ENCODE measurements around the gene NCAN. TPM values are rescaled to one million over a fixed set of nuclear protein-coding genes. Genes with fewer than 3 reads are reported as not detected.

Gene NCAN
- total and polyA plus RNA-seq, 9 of the 15 experiments (the other 6 are each of a cell fraction or from before 2014, with no cell fraction given): 0.04 TPM; not detected in 8

DNA sequence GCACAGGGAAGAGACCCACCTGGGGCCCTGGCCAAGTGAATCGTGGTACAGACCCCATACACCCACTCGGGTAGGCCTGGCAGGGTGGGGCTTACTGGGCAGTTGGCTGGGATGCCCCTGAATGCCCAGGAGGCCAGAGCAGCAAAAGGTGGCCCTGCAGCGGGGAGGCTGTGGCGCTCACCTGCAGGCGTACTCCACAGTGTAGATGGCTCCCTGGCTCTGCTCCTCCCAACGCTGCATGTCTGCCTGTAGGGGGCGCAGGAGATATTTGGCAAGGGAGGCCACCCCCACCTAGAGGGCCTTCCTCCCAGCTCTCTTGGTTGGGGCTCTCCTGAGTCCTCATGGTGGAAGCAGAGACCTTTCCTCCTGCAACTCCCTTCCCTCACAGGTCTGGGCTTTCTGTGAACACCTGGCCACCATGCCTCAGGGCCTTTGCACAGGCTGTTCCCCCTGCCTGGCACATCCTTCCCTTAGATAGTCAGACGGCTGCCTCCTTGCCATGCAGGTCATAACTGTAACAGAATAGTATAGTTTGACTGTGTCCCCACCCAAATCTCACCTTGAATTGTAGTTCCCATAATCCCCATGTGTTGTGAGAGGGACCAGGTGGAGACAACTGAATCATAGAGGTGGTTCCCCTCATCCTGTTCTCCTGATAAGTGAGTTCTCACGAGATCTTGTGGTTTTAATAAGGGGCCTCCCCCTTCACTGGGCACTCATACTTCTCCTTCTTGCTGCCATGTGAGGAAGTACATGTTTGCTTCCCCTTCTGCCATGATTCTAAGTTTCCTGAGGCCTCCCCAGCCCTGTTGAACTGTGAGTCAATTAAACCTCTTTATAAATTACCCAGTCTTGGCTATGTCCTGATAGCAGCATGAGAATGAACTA is 25.7 kb upstream of the NCAN start:
- CTCF ChIA-PET (ENCODE audit: low intra/inter-chr PET ratio): interaction anchor here (1.2 to 1.8 kb wide), 2 partner anchors 39 to 304 kb away, joined by 3 to 4 read pairs; no protein-coding TSS in a partner anchor
- in situ Hi-C loops (cut with MboI) (no loop called here), intact Hi-C loops (cut with micrococcal nuclease) (loop anchor here (5.0 kb wide), 2 partner anchors 156 to 176 kb away; no protein-coding TSS in a partner anchor)
- peak; percentile 100 for ATAC-seq
- Histone ChIP-seq H3K27me3 (ENCODE audit: control insufficient read depth in 2 of 2, insufficient read depth in 2 of 2, low read length in 2 of 2) (no peaks in the 10 kb centered on the region), H3K9ac (ENCODE audit: insufficient read depth in 1 of 2, low read depth in 2 of 2, low read length in 2 of 2) (peak overlapping the region in 1 of 2 experiments; percentile 58; a peak in 1 of 4 replicates), H3K4me1 (replicated peaks in 1 of 2; ENCODE audit: control insufficient read depth in 2 of 2, insufficient read depth in 2 of 2, low read length in 2 of 2) (peaks cover 2 to 15% of the 10 kb centered on the region in 2 experiments; a peak in 3 of 5 replicates), H3K4me3 (no peak overlapping the region), H3K36me3 (ENCODE audit: control insufficient read depth, insufficient read depth, low read length) (peaks cover 39% of the 10 kb centered on the region; the same call in 1 of the 3 replicates), H4K20me1 (replicated peaks; ENCODE audit: control insufficient read depth, insufficient read depth, low read length) (no peaks in the 10 kb centered on the region), H3K9me3 (replicated peaks; ENCODE audit: control insufficient read depth, insufficient read depth, low read depth, low read length) (no peaks in the 10 kb centered on the region; the same call in 1 of the 2 replicates), H3K9me1 (ENCODE audit: control insufficient read depth, insufficient read depth, low read length) (no peaks in the 10 kb centered on the region), H3K79me2 (ENCODE audit: control insufficient read depth, insufficient read depth, low read length) (peaks cover 13% of the 10 kb centered on the region), H3K4me2 (ENCODE audit: insufficient read depth, low read length) (no peak overlapping the region), H3K27ac (ENCODE audit: extremely low read depth, low read depth, low read length) (peak overlapping the region; percentile 45; the same call in 1 of the 3 replicates), H2AFZ (ENCODE audit: low read depth, low read length) (no peak overlapping the region)
- WGBS (ENCODE audit: insufficient coverage, low coverage, missing lambda C conversion rate): 59% methylated on average over 8 of the region's 9 CpGs
- BruUV-seq (replicated peaks): no TSS peak
- peak; percentile 85 for FAIRE-seq
- DNase-seq (ENCODE audit: extremely low read depth in 1 of 4, low spot score in 3 of 4): peak; percentile 69 to 86 (median 76)
- POLR2A ChIA-PET: interaction anchor here (0.6 to 1.0 kb wide), 3 partner anchors 11 to 331 kb away, joined by 3 to 4 read pairs (median 3); no protein-coding TSS in a partner anchor
- TF ChIP-seq CC2D1A (IDR thresholded peaks at IDR 0.05) (peak; percentile 40; the same call in 1 of the 2 replicates), ZNF174 (CRISPR knock-in tag; IDR thresholded peaks at IDR 0.05) (no peak), KLF16 (IDR thresholded peaks at IDR 0.05) (no peak), ZFPM2 (CRISPR knock-in tag; IDR thresholded peaks at IDR 0.05) (no peak), RBM15 (IDR thresholded peaks at IDR 0.05; ENCODE audit: insufficient read depth, low read length) (no peak), LEF1 (IDR thresholded peaks at IDR 0.05) (no peak)
- TF ChIP-seq, protein P1, sequence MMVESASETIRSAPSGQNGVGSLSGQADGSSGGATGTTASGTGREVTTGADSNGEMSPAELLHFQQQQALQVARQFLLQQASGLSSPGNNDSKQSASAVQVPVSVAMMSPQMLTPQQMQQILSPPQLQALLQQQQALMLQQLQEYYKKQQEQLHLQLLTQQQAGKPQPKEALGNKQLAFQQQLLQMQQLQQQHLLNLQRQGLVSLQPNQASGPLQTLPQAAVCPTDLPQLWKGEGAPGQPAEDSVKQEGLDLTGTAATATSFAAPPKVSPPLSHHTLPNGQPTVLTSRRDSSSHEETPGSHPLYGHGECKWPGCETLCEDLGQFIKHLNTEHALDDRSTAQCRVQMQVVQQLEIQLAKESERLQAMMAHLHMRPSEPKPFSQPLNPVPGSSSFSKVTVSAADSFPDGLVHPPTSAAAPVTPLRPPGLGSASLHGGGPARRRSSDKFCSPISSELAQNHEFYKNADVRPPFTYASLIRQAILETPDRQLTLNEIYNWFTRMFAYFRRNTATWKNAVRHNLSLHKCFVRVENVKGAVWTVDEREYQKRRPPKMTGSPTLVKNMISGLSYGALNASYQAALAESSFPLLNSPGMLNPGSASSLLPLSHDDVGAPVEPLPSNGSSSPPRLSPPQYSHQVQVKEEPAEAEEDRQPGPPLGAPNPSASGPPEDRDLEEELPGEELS (CRISPR knock-in tag; IDR thresholded peaks at IDR 0.05; ENCODE audit: borderline replicate concordance): 0 out of 2 replicates have a peak, but pooled peaks have one; percentile 59
- TF ChIP-seq, protein P2, sequence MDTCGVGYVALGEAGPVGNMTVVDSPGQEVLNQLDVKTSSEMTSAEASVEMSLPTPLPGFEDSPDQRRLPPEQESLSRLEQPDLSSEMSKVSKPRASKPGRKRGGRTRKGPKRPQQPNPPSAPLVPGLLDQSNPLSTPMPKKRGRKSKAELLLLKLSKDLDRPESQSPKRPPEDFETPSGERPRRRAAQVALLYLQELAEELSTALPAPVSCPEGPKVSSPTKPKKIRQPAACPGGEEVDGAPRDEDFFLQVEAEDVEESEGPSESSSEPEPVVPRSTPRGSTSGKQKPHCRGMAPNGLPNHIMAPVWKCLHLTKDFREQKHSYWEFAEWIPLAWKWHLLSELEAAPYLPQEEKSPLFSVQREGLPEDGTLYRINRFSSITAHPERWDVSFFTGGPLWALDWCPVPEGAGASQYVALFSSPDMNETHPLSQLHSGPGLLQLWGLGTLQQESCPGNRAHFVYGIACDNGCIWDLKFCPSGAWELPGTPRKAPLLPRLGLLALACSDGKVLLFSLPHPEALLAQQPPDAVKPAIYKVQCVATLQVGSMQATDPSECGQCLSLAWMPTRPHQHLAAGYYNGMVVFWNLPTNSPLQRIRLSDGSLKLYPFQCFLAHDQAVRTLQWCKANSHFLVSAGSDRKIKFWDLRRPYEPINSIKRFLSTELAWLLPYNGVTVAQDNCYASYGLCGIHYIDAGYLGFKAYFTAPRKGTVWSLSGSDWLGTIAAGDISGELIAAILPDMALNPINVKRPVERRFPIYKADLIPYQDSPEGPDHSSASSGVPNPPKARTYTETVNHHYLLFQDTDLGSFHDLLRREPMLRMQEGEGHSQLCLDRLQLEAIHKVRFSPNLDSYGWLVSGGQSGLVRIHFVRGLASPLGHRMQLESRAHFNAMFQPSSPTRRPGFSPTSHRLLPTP (IDR thresholded peaks at IDR 0.05; ENCODE audit: borderline replicate concordance, extremely low read depth, insufficient read length): no peak
- TF ChIP-seq, protein P3, sequence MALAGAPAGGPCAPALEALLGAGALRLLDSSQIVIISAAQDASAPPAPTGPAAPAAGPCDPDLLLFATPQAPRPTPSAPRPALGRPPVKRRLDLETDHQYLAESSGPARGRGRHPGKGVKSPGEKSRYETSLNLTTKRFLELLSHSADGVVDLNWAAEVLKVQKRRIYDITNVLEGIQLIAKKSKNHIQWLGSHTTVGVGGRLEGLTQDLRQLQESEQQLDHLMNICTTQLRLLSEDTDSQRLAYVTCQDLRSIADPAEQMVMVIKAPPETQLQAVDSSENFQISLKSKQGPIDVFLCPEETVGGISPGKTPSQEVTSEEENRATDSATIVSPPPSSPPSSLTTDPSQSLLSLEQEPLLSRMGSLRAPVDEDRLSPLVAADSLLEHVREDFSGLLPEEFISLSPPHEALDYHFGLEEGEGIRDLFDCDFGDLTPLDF (CRISPR knock-in tag; IDR thresholded peaks at IDR 0.05): no peak
- TF ChIP-seq, protein P4, sequence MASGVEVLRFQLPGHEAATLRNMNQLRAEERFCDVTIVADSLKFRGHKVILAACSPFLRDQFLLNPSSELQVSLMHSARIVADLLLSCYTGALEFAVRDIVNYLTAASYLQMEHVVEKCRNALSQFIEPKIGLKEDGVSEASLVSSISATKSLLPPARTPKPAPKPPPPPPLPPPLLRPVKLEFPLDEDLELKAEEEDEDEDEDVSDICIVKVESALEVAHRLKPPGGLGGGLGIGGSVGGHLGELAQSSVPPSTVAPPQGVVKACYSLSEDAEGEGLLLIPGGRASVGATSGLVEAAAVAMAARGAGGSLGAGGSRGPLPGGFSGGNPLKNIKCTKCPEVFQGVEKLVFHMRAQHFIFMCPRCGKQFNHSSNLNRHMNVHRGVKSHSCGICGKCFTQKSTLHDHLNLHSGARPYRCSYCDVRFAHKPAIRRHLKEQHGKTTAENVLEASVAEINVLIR (CRISPR knock-in tag; IDR thresholded peaks at IDR 0.05): no peak

All from K562 (cell line).